Left ventricle myocardium inferior (tissue), 1 donor: Measurements from ENCODE around the gene HNRNPUL2. TPM values are rescaled to one million over a fixed set of nuclear protein-coding genes. Genes with fewer than 3 reads are reported as not detected.
A peak's percentile ranks its signal among the peaks of the same experiment; 100 is the strongest.

Source experiments
- DNase-seq: peaks from one replicate; pipeline ENCODE4 v3.0.0-alpha.2; 2020
- H3K27ac ChIP-seq: fragments of 200-600 bp; replicated peaks from 2 replicates; pipeline ENCODE4 v1.8.0; 2021
- H3K27me3 ChIP-seq: fragments of 200-600 bp; 2 replicates; pipeline ENCODE4 v1.8.0; 2021; ENCODE audit warnings: low read depth
- H3K36me3 ChIP-seq: fragments of 200-600 bp; 2 replicates; pipeline ENCODE4 v1.8.0; 2021
- H3K4me1 ChIP-seq: fragments of 200-600 bp; 2 replicates; pipeline ENCODE4 v1.8.0; 2021
- H3K4me3 ChIP-seq: fragments of 200-600 bp; 2 replicates; pipeline ENCODE4 v1.8.0; 2021; ENCODE audit warnings: mild to moderate bottlenecking, moderate library complexity
- H3K9me3 ChIP-seq: fragments of 200-600 bp; replicated peaks from 2 replicates; pipeline ENCODE4 v1.8.0; 2021
- CTCF ChIP-seq: fragments of 200-600 bp; IDR thresholded peaks from 2 replicates; pipeline ENCODE4 v1.8.0; 2021; ENCODE audit warnings: antibody characterized with exemption, mild to moderate bottlenecking, borderline replicate concordance
- intact Hi-C: fragments of 100-400 bp; cut with micrococcal nuclease; formaldehyde crosslinking; loops from one replicate; pipeline ENCODE4 v1.11.0; 2022
- total RNA-seq: library from RNA; stranded (reverse); fragmentation: NEBNext Ultra II Directional; extraction: Animal tissue kit (Norgen Biotek cat#: 25700); gene quantifications from one replicate; pipeline ENCODE4 v1.2.1, GENCODE V29; 2021
- donor health status: DM: no; HTN: yes; CAD: no; lungs with severe emphysema.

HNRNPUL2 gene
- total RNA-seq, 1 donor from 2014 or later = 37.6 TPM

DNA sequence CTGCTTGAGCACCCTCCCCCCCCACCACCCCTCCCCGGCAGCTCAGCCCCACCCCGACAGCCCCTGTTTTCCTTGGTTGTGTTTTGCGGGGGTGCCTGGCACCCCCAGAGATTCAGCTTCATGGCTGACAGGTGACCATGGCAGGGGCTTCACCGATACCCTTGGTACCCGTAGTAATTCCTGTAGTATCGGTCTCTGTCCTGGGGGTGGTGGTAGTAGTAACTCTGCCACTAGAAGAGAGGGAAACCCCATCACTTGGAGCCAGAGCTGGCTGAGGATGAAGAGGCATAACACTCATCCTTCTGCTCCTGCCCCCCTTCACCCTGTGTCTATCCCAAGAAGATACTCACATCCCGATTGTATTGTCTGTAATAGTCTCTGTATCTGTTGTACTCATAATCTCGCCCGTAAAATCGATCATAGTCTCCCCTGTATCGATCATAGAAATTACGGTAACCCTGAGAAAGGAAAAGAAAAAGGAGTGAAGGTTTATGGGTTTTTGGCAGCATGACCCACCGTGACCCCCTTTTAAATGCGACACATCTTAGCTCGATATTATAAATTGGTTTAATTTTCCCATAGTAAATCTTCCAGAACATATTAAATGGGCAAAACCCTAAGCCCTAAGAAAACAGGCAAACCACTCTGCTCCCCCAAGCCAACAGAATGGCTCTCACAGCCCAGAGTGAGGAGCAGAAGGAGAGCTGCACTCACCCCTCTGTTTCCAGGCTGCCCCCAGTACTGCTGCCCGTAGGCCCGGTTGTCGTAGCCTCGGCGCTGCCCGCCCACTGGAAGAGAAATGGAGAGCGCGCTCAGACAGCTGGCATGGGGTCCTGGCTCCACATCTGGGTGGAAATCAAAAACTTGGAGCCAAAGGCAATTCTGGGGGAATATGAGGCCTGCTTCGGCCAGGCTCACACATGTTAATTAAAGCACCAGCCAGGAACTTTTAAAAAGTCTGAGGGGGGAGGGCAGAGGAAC lies 11.8 kb downstream of the HNRNPUL2 start:
- TF ChIP-seq CTCF = no peak
- H3K4me1 ChIP-seq = peaks cover 70% of the 10 kb centered on the region
- H3K27me3 ChIP-seq = no peaks in the 10 kb centered on the region
- H3K9me3 ChIP-seq = no peaks in the 10 kb centered on the region
- no peak overlapping the region for H3K4me3 ChIP-seq
- H3K36me3 ChIP-seq = peaks cover 100% of the 10 kb centered on the region
- no peak overlapping the region for H3K27ac ChIP-seq
- intact Hi-C loops = no loop called here
- DNase-seq = no peak

DNA sequence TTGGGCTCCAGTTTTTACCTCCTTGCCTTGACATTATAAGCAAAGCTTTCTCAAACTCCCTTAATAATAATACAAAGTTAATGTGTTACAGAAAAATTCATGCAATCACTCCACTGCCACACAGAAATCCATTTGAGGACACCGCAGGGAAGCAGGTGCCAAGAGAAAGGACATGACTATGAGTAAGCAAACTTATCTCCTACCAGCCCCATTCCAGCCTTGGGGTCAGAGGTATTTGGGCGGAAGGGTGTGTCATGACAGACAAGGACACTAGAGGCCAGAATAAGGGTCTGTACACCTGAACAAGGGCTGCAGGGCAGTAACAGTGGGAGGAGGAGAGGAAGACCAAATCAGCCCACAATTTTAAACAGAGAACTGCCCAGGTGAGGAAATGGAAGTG lies 13.9 kb downstream of the HNRNPUL2 start:
- Histone ChIP-seq H3K4me1 (peaks cover 80% of the 10 kb centered on the region), H3K9me3 (no peaks in the 10 kb centered on the region), H3K4me3 (no peak overlapping the region), H3K27me3 (no peaks in the 10 kb centered on the region), H3K27ac (peak overlapping the region; percentile 67), H3K36me3 (peaks cover 80% of the 10 kb centered on the region)
- no peak for TF ChIP-seq CTCF
- DNase-seq = no peak
- intact Hi-C loops = no loop called here

GRCh38 chr11:62712861-62713260 lies 14.4 kb downstream of the HNRNPUL2 start:
- Histone ChIP-seq H3K27ac (peak overlapping the region; percentile 67), H3K4me3 (no peak overlapping the region), H3K9me3 (no peaks in the 10 kb centered on the region), H3K36me3 (peaks cover 75% of the 10 kb centered on the region), H3K27me3 (no peaks in the 10 kb centered on the region), H3K4me1 (peaks cover 80% of the 10 kb centered on the region)
- TF ChIP-seq CTCF = no peak
- no peak for DNase-seq
- intact Hi-C loops = no loop called here

GRCh38 chr11:62712276-62712812 lies 14.9 kb downstream of the HNRNPUL2 start:
- no peak for TF ChIP-seq CTCF
- Histone ChIP-seq H3K9me3 (no peaks in the 10 kb centered on the region), H3K4me3 (no peak overlapping the region), H3K4me1 (peaks cover 80% of the 10 kb centered on the region), H3K27me3 (no peaks in the 10 kb centered on the region), H3K27ac (peak overlapping the region; percentile 67), H3K36me3 (peaks cover 70% of the 10 kb centered on the region)
- no peak for DNase-seq
- intact Hi-C loops = no loop called here

GRCh38 chr11:62710001-62710345 lies 17.3 kb downstream of the HNRNPUL2 start:
- Histone ChIP-seq H3K27ac (peak overlapping the region; percentile 94), H3K4me1 (peaks cover 83% of the 10 kb centered on the region), H3K4me3 (peak overlapping the region; percentile 66), H3K9me3 (no peaks in the 10 kb centered on the region), H3K36me3 (peaks cover 46% of the 10 kb centered on the region), H3K27me3 (no peaks in the 10 kb centered on the region)
- TF ChIP-seq CTCF = no peak
- intact Hi-C loops = no loop called here
- DNase-seq = no peak
